SH-SY5Y (cell line): ENCODE measurements around the gene ICAM2.

Experiments
- GATA2 ChIP-seq: IDR thresholded peaks from 2 replicates; pipeline ENCODE4 v1.6.1; 2011; ENCODE audit warnings: mild to moderate bottlenecking, low read depth, low read length
- GATA3 ChIP-seq: IDR thresholded peaks from 2 replicates; pipeline ENCODE4 v1.6.1; 2011; ENCODE audit warnings: low read depth, mild to moderate bottlenecking, low read length, moderate library complexity

- TF ChIP-seq GATA3 (no peak), GATA2 (no peak)
Measured at GRCh38 chr17:64004218-64004770, 16.1 kb downstream of the ICAM2 start.
